GM23338 (cell line): ENCODE data around the gene PLA2R1. TPM values are rescaled to one million over a fixed set of nuclear protein-coding genes. Genes with fewer than 3 reads are reported as not detected.

Experiments used
- ATAC-seq: fragments of 200-7000 bp; cut with Tn5 transposase; 3 replicates; pipeline ENCODE4 v1.9.1; 2020
- DNase-seq: peaks from one replicate; pipeline ENCODE4 v3.0.0-alpha.2; 2015; ENCODE audit warnings: low spot score
- H2AFZ ChIP-seq: fragments of 200-600 bp; sonication (generic); 2 replicates; pipeline ENCODE4 v1.8.0; 2016; ENCODE audit warnings: antibody characterized with exemption, mild to moderate bottlenecking, moderate library complexity
- H3F3A ChIP-seq: fragments of 200-600 bp; sonication (generic); replicated peaks from 2 replicates; pipeline ENCODE4 v1.8.0; 2017; ENCODE audit warnings: antibody characterized with exemption, mixed run types, low read depth
- H3K27ac ChIP-seq: fragments of 200-600 bp; sonication (generic); 2 replicates; pipeline ENCODE4 v1.6.1; 2016; ENCODE audit warnings: low read depth
- H3K27me3 ChIP-seq: fragments of 200-600 bp; sonication (generic); 2 replicates; pipeline ENCODE4 v1.8.0; 2016; ENCODE audit warnings: mild to moderate bottlenecking, mixed run types, moderate library complexity; ENCODE audit not compliant: insufficient read depth
- H3K36me3 ChIP-seq: fragments of 200-600 bp; sonication (generic); 2 replicates; pipeline ENCODE4 v1.8.0; 2016; ENCODE audit warnings: mild to moderate bottlenecking; ENCODE audit not compliant: insufficient read depth
- H3K4me1 ChIP-seq: fragments of 200-600 bp; sonication (generic); 2 replicates; pipeline ENCODE4 v1.8.0; 2016; ENCODE audit warnings: mild to moderate bottlenecking, moderate library complexity; ENCODE audit not compliant: insufficient read depth
- H3K4me2 ChIP-seq: fragments of 200-600 bp; sonication (generic); 2 replicates; pipeline ENCODE4 v1.7.1; 2017; ENCODE audit warnings: mixed run types
- H3K4me3 ChIP-seq: fragments of 200-600 bp; sonication (generic); 2 replicates; pipeline ENCODE4 v1.6.1; 2016; ENCODE audit warnings: mixed run types
- H3K79me2 ChIP-seq: fragments of 200-600 bp; sonication (generic); replicated peaks from 2 replicates; pipeline ENCODE4 v1.8.0; 2017; ENCODE audit warnings: mild to moderate bottlenecking; ENCODE audit not compliant: insufficient read depth
- H3K9me2 ChIP-seq: fragments of 200-600 bp; sonication (generic); 2 replicates; pipeline ENCODE4 v1.8.0; 2017; ENCODE audit not compliant: insufficient read depth
- H4K20me1 ChIP-seq: fragments of 200-600 bp; sonication (generic); replicated peaks from 2 replicates; pipeline ENCODE4 v1.8.0; 2017; ENCODE audit warnings: mild to moderate bottlenecking; ENCODE audit not compliant: insufficient read depth
- H3K27ac Mint-ChIP-seq: 2 replicates; pipeline ENCODE4 v1.8.0; 2020; ENCODE audit warnings: inconsistent platforms, mild to moderate bottlenecking, moderate library complexity, mixed read lengths
- H3K27me3 Mint-ChIP-seq: 3 replicates; pipeline ENCODE4 v1.8.0; 2022; ENCODE audit warnings: low read depth, mild to moderate bottlenecking, moderate library complexity, mixed read lengths, inconsistent platforms; ENCODE audit not compliant: insufficient read depth, poor library complexity
- H3K36me3 Mint-ChIP-seq: 3 replicates; pipeline ENCODE4 v1.8.0; 2021; ENCODE audit warnings: low read depth, mild to moderate bottlenecking, inconsistent platforms, moderate library complexity, mixed read lengths
- H3K4me1 Mint-ChIP-seq: 3 replicates; pipeline ENCODE4 v1.8.0; 2020; ENCODE audit warnings: mild to moderate bottlenecking, inconsistent platforms, mixed read lengths
- H3K4me3 Mint-ChIP-seq: 3 replicates; pipeline ENCODE4 v1.8.0; 2021; ENCODE audit warnings: moderate library complexity, mild to moderate bottlenecking, inconsistent platforms, mixed read lengths
- H3K9me3 Mint-ChIP-seq: 3 replicates; pipeline ENCODE4 v1.8.0; 2020; ENCODE audit warnings: moderate library complexity, mild to moderate bottlenecking, inconsistent platforms, mixed read lengths
- ETS1 ChIP-seq: IDR thresholded peaks from 2 replicates; pipeline ENCODE4 v1.6.1; 2016; ENCODE audit warnings: antibody characterized with exemption
- EZH2phosphoT487 ChIP-seq: fragments of 200-600 bp; sonication (generic); IDR thresholded peaks from one replicate; pipeline ENCODE4 v1.8.1; 2018; ENCODE audit warnings: antibody characterized with exemption; ENCODE audit not compliant: unreplicated experiment
- NANOG ChIP-seq: IDR thresholded peaks from 2 replicates; pipeline ENCODE4 v1.6.1; 2016; ENCODE audit warnings: antibody characterized with exemption, borderline replicate concordance
- POLR2AphosphoS5 ChIP-seq: IDR thresholded peaks from 2 replicates; pipeline ENCODE4 v1.6.1; 2016; ENCODE audit warnings: antibody characterized with exemption, low read depth
- ZNF462 ChIP-seq: fragments of 250-450 bp; sonication (Bioruptor Pico); IDR thresholded peaks from 2 replicates; pipeline ENCODE4 v1.5.0; 2020; ENCODE audit warnings: mild to moderate bottlenecking, moderate library complexity
- polyA plus RNA-seq: library from polyadenylated mRNA; unstranded; fragments of >200 nt; fragmentation: Nextera tagmentation; extraction: Ambion mirVana; gene quantifications from 2 replicates; pipeline ENCODE4 v1.2.1, GENCODE V29; 2016
- total RNA-seq: library from RNA; depleted of rRNA; stranded (reverse); fragments of >200 nt; shearing (Covaris generic); gene quantifications from 2 replicates; pipeline ENCODE4 v1.2.3, GENCODE V29; 2014

Gene PLA2R1
- total and polyA plus RNA-seq, 2 experiments from 2014 or later, result 0.57 to 1.2 TPM

DNA sequence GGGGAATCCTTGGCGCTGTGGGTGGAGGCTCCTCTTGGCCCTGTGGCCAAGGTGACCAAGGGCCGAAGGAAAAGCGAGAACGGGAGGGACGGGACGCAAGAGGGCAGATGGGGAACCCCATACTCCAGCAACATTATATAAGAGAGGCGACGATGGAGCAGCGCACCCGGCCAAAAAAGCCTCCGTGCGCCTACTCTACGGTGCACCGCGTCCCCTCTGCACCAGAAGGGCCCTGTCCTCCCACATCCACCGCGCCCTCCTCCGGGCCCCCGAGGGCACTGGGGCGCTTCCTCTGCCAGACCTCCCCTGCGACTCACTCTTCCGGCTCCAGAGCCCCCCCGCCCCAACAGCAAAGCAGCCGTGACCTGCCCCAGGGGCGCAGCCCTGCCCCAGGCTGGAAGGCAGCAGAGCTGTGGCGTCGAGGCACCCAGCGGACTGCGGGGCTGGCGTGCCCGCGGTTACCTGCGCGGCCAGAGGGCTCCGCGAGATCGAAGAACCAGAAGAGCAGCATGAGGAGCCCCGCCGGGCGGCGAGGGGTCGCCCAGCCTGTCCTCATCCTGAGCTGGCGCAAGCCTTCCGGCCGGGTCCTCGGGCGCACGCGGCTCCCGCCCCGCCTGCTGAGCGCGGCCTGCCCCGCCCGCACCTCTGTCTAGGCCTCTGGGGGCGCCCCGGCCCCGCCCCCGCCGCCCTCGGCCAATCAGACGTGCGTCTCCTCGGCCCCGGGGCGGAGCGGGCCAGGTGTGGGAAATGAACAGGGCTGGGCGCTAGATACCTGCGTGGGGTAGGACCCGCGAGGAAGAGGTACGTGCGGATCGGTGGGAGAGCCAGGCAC lies 158.1 kb downstream of the PLA2R1 start, which contains the start of gene LY75:
TSS of gene LY75 (minus strand) at position 630 of the 832 bp plus-strand sequence.
- no peaks in the 10 kb centered on the region for H3K9me2 ChIP-seq
- H3K79me2 ChIP-seq, result no peaks in the 10 kb centered on the region
- Mint-ChIP-seq H3K27ac (no peak within 1 kb of the TSS), H3K9me3 (no peaks in the 10 kb centered on the region), H3K36me3 (no peaks in the 10 kb centered on the region), H3K4me3 (peak within 1 kb of the TSS; percentile 85), H3K27me3 (peaks cover 22% of the 10 kb centered on the region), H3K4me1 (peaks cover 6% of the 10 kb centered on the region)
- TF ChIP-seq ETS1 (peak; percentile 60), POLR2AphosphoS5 (peak; percentile 70), EZH2phosphoT487 (no peak), NANOG (no peak), ZNF462 (CRISPR knock-in tag) (peak; percentile 44; the same call in 1 of the 2 replicates)
- DNase-seq (peak; percentile 94), ATAC-seq (peak; percentile 88)
- peak within 1 kb of the TSS; percentile 98 for H3K4me2 ChIP-seq
- H3K27ac ChIP-seq, result no peak within 1 kb of the TSS
- H4K20me1 ChIP-seq, result no peaks in the 10 kb centered on the region
- peaks cover 6% of the 10 kb centered on the region; the same call in 1 of the 2 replicates for H3K4me1 ChIP-seq
- peak within 1 kb of the TSS; percentile 90 for H3K4me3 ChIP-seq
- H3K27me3 ChIP-seq, result peaks cover 28% of the 10 kb centered on the region
- H2AFZ ChIP-seq, result peak within 1 kb of the TSS; percentile 100
- no peaks in the 10 kb centered on the region for H3F3A ChIP-seq
- no peaks in the 10 kb centered on the region for H3K36me3 ChIP-seq
